SIG-M5 (cell line): ENCODE measurements around the gene PLEKHA1.

Source experiments
- DNase-seq: peaks from one replicate; lab custom pipeline; 2025; lab: John Stamatoyannopoulos, UW

PLEKHA1 gene

GRCh38 chr10:122374237-122374858 is at the start of gene PLEKHA1:
Gene PLEKHA1, plus strand, starts transcription at chr10:122374708. Its CDS starts 18,493 bp downstream, at chr10:122393201.
- DNase-seq: peak; percentile 12

DNA sequence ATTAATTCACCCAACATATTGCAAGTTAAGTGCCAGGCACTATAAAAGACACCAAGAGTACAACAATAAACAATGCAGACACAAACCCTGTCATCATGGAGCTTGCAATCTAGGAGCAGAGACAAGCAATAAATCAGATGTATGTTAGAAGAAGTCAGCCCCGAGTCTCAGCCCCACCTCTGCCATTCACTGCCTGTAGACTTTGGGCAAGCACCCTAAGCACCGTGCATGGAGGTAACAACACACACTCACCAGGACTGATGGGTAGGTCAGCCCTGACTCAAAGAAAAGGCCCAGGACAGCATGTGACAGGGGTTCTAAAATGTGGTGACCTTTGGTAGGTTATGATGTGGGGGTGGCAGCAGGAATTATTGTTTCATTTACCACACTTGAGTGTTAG is 49.3 kb upstream of the PLEKHA1 start:
- DNase-seq: no peak

GRCh38 chr10:122326385-122326784 is 48.1 kb upstream of the PLEKHA1 start:
- DNase-seq: no peak

DNA sequence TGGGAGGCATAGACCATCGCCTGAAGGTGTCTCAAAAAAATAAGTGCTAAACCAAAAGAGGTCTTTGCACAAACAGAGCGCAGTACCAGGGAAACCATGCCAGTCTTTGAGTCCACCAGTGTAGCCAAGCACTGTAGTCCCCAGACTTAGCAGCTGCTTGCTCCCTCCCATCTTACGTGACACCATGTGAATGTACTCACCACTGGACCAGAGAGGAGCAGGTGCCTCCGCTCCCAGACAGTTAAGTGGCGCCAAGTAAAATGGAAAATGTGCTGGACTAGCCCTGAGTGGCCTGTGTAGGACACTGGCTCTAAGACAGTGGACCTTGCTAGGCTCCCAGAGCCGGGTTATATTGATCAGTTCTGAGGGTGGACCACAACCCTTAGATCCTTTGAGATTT is 47.7 kb upstream of the PLEKHA1 start:
- no peak for DNase-seq

- no peak for DNase-seq
Measured at GRCh38 chr10:122327237-122328206, 47.0 kb upstream of the PLEKHA1 start.

DNA sequence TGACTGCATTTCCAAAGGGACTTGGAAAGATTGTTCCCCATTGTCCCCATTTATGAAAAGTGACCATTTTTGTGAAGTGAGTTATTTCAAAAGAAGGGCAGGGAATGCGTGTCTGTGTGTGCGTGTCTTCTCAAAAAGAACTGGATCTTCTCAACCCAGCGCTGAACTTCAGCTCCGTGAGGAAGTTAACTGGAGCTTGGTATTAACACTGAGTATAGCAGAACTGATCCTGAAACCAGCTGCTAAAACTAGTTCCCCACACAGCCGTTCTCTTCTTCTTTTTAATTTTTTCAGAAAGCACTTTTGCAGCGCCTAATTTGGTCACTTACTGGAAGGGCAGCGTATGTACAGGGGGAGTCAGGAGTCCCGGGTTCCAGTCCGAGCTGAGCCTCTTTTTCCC is 45.8 kb upstream of the PLEKHA1 start:
- no peak for DNase-seq

DNA sequence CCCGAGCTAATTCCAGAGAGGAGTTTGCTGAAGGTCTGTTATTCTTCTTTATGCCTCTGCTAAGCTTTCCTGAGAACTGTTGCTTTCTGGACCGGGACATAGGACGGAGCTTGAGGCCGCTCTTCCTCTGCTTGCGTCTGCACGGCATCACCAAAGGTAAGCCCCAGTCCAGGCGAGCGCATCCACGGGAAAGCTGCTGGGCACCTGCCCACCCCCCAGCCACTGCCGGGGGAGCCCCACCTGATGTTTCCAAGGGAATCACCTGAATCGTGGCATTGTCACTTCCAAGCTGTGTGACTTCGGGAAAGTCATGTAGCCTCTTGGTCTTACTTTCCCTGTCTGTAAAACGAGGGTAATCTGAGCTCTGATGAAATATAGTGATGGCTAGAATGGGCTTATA is 45.1 kb upstream of the PLEKHA1 start:
- DNase-seq: no peak

DNA sequence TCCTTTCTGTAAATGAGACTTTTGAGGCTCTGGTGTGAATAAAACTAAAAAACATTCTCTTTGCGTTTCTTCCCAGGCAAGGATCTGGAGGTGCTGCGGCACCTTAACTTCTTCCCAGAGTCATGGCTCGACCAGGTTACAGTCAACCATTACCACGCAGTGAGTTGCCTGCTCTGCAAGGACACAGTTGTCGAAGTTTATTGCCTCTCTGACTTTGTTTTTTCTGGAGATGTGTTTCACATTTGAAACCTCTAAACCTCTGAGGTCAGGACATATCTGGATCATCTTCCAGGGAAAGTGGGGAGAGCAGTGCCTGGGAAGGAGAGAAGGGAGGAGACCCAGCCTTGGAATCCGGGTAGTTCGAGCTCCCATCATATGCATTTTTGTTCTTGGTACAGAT is 43.4 kb upstream of the PLEKHA1 start:
- no peak for DNase-seq

DNA sequence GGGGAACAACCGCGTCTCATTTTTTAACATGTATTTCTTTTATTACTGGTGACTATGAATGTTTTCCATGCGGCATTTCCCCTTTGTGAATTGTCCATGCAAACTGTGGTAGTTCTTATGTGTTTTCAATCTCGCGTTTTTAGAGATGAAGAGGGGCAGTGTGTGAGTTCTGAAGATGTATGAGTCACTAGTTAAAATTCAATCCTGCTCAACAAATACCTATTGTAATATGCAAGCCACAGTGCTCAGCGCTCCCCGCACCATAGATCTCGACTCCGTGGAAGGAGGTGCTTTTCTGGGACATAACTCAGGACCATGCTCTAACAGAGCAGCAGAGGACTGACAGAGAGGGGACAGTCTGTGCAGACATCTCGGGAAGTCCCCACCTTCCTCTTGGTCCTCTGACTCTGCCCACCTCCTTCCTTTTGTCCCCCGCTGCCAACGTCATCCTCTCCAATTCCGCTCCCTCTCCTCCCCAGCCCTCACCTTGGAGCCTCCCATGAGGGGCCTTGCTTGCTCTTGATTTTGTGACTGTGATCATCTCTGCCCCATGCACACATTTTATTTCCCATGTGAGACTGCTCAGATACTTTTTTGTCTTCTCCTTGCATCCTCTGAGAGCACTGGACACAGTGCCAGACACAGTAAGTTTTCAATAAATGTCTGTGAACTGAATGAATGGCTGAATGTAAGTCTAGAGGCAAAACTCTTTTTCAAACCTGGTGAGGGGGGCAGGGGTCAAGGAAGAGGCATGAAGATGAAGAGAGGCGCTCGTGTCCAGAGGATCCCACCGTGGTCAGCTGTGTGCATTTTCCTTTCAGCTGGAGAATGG is 42.7 kb upstream of the PLEKHA1 start:
- no peak for DNase-seq

DNA sequence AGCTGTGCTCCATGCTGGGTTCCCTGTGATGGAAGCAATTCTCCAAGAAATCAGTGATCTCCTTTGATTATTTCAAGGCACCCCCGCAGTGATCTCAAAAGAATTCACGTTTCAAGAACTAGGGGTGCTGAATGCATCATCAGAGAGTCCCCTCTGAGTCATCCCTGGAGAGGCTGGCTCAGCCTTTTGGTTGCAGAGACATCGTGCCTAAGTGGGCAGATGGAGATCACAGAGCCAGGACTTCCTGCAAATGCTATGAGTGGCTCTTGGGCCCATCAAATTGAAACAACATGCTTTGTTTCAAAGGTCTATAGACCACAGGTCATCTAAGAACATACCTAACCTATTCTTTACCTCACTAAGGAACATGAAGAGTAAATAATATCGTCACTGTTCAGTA is 41.5 kb upstream of the PLEKHA1 start:
- no peak for DNase-seq

- DNase-seq: no peak
Measured at GRCh38 chr10:122336332-122336731, 38.2 kb upstream of the PLEKHA1 start.

GRCh38 chr10:122336961-122337360 is 37.5 kb upstream of the PLEKHA1 start:
- DNase-seq: no peak

- no peak for DNase-seq
Measured at GRCh38 chr10:122338609-122339441, 35.7 kb upstream of the PLEKHA1 start.

DNA sequence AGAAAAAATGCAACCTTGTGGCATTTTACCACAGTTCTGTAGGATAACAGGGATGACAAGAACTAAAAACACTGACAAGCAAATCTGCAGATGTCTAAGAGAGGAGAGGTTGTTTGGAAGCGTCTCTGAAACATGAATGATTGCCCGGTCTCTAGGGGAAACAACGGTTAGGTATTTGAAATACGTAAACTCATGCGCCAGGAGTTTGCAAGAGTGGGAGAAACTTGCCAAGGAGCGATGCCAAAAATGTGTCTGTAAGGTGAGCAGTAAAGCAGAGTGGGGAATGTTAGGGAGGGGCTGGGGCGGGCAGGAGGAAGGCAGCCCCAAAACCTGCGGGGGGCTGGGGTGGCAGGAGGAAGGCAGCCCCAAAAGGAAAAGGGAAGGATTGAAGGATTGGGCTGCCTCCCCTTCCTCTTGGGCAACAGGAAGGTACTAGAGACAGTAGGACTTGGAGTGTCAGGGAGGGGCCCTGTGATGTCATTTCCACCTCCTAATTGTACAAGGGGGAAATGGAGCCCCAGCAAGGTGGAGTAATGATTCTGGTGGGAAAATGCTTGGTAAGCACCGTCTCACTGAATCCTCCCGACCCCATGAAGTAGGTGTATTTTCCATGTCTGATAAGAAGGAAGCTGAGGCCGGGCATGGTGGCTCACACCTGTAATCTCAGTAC is 33.2 kb upstream of the PLEKHA1 start:
- no peak for DNase-seq

- DNase-seq: no peak
Measured at GRCh38 chr10:122342293-122343134, 32.0 kb upstream of the PLEKHA1 start.

DNA sequence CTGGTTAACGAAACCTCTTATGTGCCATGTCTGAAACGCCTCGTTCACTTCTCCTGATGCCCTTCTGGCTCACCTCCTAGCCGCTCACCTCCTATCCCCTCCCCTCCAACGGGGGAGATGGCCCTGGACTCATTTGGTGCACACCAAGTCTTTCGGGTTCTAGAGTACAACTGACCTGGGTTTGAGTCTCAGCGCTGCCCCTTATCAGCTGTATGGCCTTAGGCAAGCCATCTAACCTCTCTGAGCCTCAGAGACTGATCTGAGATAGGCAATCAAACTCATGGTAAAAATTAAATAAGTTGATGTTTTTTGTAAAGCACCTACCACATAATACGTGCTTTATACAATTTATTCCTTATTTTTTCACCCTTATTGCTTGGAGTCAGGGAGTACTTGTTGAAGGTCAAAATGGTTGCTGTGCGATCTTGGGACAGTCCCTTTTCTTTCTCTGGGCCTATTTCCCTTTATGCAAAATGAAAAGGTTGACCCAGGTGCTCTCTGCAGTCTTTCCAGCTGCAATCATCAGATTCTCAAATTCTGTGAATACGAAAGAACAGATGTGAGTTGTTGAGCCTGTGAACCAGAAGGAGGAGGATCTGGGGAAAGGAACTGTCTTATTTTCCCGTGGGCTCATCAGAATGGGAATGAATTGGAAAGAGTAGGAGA is 31.2 kb upstream of the PLEKHA1 start:
- no peak for DNase-seq

DNA sequence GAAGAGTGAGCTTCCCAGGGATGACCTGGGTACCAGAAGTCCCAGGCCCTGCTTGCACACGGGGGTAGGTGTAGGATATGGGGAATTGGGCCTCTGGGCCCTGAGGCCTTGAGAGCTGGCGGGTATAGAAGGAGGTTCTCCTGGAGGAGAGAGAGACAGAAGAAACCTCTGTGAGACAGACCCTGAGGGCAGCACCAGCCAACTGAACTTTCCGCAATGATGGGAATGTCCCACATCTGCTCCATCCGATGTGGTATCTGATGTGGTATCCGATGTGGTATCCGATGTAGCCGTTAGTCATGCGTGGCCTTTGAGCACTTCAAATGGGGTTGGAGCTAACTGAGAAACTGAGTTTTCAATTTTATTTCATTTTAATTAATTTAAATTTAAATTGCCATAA is 30.6 kb upstream of the PLEKHA1 start:
- no peak for DNase-seq

- DNase-seq: no peak
Measured at GRCh38 chr10:122344741-122345258, 29.7 kb upstream of the PLEKHA1 start.

- DNase-seq: no peak
Measured at GRCh38 chr10:122346326-122346950, 28.1 kb upstream of the PLEKHA1 start.
